HG02759 (cell line): ENCODE data around the gene TPSG1.

Source experiments
- ATAC-seq: cut with Tn5 transposase; IDR thresholded peaks from one replicate; pipeline ENCODE4 v1.9.1; 2021; ENCODE audit warnings: mild to moderate bottlenecking, moderate library complexity; ENCODE audit not compliant: unreplicated experiment

TPSG1 gene

DNA sequence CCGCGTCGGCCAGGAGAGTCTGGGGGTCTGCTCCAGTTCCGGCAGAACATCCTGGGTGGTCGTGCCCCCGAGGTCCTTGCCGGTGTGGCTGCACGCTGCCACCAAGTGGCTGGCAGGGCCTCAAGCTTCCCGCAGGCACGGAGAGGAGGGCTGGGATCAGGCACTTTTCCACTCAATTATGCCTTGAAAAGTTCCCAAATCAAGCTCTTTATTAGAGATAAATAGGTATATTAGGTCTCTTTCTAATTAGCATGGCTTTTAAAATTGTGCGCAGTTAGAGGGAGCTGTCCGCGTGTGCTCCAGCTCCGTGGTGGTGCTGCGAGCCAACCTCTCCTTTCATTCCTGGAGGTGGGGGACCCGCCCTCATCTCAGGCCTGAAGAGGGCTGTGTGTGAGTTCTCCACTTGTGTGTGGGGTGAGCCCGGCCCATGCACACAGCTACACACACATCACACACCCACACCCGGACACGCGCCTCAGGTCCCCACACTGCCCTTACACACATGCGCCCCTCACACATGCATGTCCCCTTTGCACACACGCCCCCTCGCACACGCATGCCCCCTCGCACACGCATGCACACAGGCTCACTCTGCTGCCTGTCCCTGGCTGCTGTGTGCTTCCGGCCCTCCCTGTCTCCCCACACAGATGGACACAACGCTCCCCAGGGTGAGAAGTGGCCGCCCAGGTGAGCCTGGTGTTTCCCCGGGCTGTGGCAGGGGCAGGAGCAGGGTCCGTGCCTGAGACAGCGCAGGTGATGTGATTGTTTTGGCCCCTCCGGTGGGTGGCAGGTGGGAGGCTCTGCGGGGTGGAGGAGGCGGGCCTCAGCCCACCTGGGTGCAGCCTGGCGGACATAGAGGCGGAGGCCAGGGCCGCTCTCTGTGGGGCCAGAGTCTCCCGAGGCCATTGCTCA lies 43.4 kb downstream of the TPSG1 start:
- ATAC-seq: no peak

DNA sequence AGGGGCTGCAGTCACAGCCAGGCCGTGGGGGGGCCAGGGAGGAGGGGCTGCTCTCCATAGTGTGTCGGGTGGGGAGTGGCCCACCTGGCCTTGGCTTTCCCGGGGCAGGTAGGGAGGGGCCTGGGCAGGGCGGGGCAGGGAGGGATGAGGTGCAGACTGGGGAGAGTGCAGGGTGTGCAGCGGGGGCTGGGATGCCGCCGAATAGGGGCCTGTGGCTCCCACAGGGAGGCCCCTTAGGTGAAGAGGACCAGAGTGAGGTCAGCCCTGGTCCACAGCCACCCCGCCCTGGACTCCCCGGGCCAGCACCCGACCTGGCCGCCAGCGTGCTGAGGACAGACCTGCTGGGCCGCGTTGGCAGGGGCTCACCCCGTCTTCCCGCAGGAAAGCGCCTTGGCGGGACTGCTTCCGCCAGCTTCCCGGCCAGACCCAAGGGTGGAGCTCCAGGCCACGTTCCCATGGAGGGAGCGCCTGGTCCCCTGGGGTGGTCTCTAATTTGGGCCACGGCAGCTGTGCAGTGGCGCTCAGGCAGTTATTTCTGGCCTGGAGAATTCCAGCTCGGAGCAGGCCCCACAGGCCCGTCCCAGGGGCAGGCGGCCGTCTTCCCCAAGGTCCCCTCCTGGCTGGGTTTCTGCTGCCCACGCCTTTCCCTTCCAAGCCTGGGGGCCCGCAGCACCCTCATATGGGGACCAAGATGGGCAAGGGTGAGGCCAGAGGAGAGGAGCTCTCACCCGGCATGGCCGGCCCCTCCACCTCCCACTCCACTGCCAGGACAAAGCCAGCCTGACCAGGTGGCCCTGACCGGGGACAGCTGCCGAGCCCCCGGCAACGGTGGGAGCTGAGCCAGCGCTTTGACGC lies 44.3 kb downstream of the TPSG1 start:
- ATAC-seq: no peak

DNA sequence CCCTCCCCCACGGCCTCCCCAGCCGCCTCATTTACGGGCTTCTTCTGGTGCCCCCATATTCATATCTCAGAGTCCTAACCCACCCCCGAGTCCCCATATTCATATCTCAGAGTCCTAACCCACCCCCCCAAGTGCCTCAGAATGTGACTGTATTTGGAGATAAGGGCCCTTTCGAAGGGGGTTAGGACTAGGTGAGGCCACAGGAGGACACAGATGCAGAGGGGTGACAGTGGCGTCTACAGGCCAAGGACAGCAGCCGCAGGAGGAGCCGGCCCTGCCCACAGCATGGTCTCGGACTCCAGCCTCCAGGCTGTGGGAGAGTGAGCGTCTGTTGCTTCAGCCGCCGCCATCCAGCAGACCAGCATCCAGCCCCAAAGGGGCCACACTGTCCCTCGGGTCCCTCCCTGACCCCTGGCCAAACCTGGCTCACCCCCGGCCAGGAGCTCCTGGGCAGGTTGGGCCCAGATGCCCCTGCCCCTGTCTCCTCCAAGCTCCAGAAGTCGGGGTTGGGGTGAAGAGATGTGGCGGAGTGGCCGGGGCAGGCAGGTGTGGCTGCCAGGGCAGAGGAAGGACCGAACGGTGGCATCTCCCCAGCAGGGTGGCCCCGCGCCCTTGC lies 46.7 kb downstream of the TPSG1 start:
- no peak for ATAC-seq

DNA sequence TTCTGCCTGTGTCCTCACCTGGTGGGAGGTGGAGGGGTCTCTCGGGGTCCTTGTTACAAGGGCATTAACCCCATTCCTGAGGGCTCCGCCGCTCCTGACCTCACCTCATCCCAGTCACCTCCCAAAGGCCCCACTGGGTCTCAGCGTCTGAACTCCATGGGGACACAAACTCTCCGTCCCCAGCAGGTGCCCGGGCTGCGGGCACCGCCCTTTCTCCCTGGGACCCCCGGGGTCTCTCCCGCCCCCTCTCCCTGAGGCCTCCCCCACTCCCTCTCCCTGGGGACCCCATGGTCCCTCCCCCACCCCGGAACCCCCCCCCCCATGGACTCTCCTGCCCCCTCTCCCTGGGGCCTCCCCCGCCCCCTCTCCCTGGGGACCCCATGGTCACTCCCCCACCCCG lies 47.3 kb downstream of the TPSG1 start:
- ATAC-seq: no peak

DNA sequence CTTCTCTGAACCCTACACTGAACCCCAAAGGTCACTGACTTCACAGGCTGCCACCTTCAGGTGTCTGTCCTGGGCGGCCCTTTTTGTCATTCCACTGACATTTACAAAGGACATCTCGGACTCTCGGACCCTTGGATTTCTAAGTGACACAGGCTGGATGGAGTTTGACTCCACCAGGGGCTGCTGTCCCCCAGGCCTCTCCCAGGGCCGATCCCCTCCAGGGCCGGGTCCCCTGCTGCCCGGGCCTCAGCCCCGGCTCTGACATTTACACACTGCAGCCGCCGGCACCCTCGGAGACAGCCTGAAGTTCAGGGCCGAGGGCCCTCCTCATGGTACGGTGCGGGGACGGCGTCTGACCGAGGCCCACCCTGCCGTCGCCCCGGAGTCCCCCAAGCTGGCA lies 48.0 kb downstream of the TPSG1 start:
- no peak for ATAC-seq

DNA sequence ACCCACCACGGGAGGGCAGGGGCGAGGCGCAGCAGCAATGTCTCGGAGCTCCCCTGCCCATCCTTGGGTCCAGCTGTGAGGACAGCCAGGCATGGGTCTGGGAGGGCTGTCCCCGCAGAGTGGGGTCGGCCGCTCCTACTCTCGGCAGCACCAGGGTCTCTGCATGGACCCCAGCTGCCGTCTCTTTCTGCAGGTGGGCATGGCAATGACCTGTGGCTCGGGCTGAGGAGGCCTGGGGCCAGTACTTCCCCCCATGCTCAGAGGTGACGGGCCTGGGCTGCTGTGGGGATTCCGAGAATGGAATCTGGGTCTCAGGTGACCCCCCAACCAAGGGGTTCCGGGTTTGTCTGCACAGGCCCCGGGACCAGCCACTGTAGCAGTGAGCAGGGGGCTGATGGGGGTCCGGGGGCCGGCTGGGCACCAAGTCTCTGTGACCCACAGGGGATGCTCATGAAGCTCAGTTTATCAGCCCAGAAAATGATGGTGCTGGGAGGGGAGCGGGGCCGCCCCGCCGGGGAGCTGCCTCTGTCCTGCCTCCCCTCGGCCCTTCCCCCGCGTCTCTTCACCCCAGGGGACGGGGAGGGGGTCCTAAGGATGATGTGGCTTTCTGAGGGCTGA lies 48.7 kb downstream of the TPSG1 start:
- ATAC-seq: no peak

DNA sequence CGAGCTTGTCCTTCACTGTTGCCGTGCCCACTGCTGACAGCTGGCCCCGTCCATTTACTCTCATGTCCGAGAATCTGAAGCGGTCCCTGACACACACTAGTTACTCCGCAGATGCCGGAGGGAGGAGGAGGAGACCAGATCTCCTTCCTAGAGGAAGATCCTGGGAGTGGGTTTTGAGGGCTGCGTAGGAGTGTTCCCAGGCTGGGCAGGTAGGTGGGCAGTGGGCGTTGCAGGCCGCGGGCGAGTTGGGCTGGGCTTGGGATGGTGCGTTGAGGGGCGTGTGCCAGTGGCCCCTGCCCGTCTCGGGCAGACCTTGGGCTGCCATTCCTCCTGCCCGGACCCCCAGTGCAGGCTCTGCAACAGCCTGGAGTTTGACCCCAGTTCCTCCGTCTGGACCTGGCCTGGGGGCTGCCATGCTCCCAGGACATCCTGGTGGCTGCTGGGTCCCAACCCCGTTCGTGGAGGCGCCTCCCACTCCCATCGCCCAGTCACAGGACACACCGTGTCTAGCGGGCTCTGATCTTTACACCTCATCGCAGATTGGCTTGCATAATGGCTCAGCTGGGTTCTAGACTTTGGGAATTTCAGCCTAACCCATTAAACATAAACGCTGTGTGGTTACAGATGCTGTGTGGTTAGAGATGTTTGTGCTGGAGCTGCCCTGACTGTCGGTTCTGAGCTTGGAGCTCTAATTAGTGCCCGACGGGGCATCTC lies 49.3 kb downstream of the TPSG1 start:
- no peak for ATAC-seq

DNA sequence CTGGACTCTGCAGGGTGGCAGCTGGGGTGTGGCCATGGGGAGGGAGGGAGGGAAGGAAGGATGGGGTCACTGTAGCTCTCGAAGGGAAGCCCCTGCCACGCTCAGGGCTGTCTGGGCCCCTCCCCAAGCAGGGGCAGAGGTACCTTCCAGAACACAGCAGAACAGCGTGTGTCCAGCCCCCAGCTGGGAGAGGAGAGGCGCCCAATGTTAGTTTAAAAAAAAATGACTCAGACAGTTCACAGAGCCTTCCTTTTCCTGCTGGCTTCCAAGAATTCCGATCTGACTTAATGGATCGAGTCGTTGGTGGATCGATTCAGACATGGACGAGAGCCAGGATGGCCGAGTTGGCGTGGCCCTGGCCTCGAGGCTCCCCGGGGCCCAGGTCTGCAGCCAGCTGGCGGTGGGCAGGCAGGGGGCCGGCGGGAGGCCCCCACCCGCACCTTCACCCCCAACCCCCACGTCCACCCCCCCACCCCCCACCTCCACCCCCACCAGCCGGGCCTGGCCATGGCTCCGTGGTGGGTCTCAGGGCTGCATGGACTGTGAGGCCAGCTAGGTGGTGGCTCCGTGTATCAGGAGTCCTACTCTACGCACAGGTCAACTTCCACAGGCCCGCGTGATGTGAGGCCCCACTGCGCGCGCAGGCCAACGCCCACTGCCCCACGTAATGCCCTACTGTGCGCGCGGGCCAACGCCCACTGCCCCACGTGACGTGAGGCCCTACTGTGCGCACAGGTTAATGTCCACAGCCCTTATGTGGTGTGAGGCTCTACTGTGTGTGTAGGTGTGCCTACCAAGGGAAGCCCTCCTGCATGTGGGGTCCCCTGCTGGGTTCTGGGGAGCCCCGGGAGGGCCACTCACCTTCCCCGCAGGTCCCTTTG lies 50.4 kb downstream of the TPSG1 start:
- ATAC-seq: no peak

DNA sequence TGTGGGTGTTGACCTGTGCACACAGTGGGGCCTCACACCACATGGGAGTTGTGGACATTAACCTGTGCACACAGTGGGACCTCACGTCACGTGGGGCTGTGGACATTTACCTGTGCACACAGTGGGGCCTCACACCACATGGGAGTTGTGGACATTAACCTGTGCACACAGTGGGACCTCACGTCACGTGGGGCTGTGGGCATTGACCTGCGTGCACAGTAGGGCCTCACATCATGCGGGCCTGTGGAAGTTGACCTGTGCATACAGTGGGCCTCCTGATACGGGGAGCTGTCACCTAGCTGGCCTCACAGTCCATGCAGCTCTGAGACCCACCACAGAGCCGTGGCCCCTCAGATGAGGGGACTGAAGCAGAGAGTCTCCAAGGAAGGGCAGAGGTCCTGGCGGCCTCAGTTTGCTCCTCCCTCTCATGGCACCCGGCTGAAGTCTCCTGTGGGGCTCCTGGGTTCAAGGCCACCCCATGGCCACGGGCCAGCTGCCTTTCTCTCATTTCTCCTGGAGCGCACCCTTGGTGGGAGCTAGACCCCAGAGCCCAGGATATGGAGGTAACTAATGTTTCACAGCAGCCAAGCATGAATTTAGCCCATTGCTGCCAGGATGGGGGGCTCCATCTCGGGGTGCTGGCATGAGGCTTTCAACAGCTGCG lies 51.1 kb downstream of the TPSG1 start:
- no peak for ATAC-seq

DNA sequence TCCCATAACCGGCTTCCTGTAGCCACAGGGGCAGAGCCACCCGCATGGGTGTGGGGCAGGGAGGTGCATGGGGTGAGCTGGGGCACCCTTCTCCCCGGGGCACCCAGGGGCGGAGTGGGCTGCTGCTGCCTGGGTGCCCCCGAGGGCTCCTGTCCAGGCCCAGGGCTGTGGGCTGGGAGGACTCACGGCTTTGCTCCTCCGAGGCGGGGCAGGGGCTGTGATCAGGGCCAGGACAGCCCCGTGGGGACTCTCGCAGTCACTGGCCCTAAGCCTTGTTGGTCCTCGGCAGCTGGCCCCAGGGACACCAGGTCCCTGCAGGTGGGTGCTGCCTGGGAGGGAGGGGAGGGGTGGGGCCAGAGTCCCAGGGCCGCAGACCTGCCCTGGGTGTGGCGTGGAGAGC lies 52.4 kb downstream of the TPSG1 start:
- ATAC-seq: no peak

DNA sequence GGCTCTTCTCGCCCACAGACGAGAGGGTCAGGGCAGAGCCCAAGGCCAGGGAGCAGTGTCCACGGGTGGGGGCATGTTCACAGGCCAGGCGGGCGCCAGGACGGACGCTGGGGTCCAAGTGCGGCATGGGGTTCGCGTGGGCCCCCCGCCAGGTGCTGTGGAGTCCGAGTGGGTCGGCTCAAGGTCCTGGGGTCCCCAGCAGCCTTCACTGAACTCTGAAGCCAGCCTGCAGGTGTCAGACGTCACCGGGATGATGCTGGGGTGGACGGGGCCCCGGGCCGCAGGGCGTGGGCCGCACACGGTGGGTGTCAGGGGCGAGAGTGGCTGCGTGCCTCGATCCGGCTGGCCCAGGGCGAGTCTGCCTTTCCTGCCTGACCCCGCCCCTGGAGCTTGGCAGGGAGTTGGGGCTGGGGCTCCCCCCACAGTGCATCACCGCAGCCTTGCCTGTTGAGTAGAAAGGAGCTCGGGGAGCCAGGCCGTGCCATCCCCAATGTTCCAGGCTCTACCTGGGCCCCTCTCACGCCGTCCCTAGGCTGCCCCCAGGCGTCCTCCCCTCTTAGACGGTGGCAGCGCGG lies 53.1 kb downstream of the TPSG1 start:
- no peak for ATAC-seq
